ENCODE measurements around the gene COPS3. TPM values are rescaled to one million over a fixed set of nuclear protein-coding genes. Genes with fewer than 3 reads are reported as not detected.

The COPS3 gene
- total and polyA plus RNA-seq, 2 of the 4 experiments (the other 2 are of a cell fraction), result 71.4 to 144 TPM

GRCh38 chr17:17242246-17242645 lies 38.8 kb downstream of the COPS3 start:
- Histone ChIP-seq H4K20me1 (ENCODE audit: insufficient read depth, low read length) (no peaks in the 10 kb centered on the region; the same call in 1 of the 2 replicates), H3K4ac (ENCODE audit: low read depth, low read length) (no peak overlapping the region), H3K23ac (ENCODE audit: low read depth, low read length) (no peak overlapping the region), H4K8ac (ENCODE audit: low read depth in 2 of 2, low read length in 2 of 2) (no peak overlapping the region), H2BK20ac (ENCODE audit: low read depth, low read length) (no peak overlapping the region), H3K27ac (ENCODE audit: insufficient read depth, low read length) (no peak overlapping the region), H2BK15ac (ENCODE audit: low read depth, low read length) (no peak overlapping the region), H3K18ac (ENCODE audit: low read depth, low read length) (no peak overlapping the region), H3K4me3 (ENCODE audit: insufficient read depth, low read depth, low read length) (no peak overlapping the region), H3K56ac (ENCODE audit: extremely low read depth, insufficient read depth, low read length) (no peak overlapping the region), H3K4me2 (ENCODE audit: low read depth, low read length) (no peak overlapping the region), H2BK120ac (ENCODE audit: low read depth, low read length) (no peak overlapping the region), H3K4me1 (ENCODE audit: control insufficient read depth, insufficient read depth, low read length) (no peaks in the 10 kb centered on the region), H3K36me3 (ENCODE audit: control insufficient read depth, insufficient read depth, low read length) (peaks cover 9% of the 10 kb centered on the region), H3K9me3 (ENCODE audit: control insufficient read depth, insufficient read depth, low read length) (no peaks in the 10 kb centered on the region), H3K79me1 (ENCODE audit: low read depth in 1 of 2, low read length in 2 of 2) (peaks cover 0 to 6% of the 10 kb centered on the region in 2 experiments; a peak in 1 of 4 replicates), H3K27me3 (ENCODE audit: control insufficient read depth, insufficient read depth, low read length) (no peaks in the 10 kb centered on the region), H3K14ac (replicated peaks; ENCODE audit: low read depth, low read length) (no peak overlapping the region), H4K5ac (ENCODE audit: low read depth, low read length) (no peak overlapping the region), H4K91ac (ENCODE audit: insufficient read depth, low read depth, low read length) (no peak overlapping the region), H3K9me1 (ENCODE audit: insufficient read depth, low read length) (0 out of 2 replicates have a peak, but pooled peaks cover 6% of the 10 kb centered on the region), H2BK5ac (ENCODE audit: low read depth, low read length, poor library complexity, severe bottlenecking) (no peak overlapping the region), H2AFZ (replicated peaks; ENCODE audit: low read length, poor library complexity) (peak overlapping the region; percentile 10), H3K9ac (ENCODE audit: low read depth, low read length) (no peak overlapping the region), H2AK9ac (replicated peaks; ENCODE audit: low read depth, low read length, poor library complexity) (no peak overlapping the region), H2AK5ac (ENCODE audit: low read depth, low read length) (no peak overlapping the region)
- TF ChIP-seq RFX5 (IDR thresholded peaks at IDR 0.05; ENCODE audit: low read depth, low read length), result no peak
- TF ChIP-seq BHLHE40 (IDR thresholded peaks at IDR 0.05; ENCODE audit: low read depth, low read length), result no peak
- TF ChIP-seq MAZ (IDR thresholded peaks at IDR 0.05; ENCODE audit: borderline replicate concordance, low read depth, low read length), result no peak
- TF ChIP-seq RCOR1 (IDR thresholded peaks at IDR 0.05; ENCODE audit: insufficient replicate concordance, low read length), result no peak
- TF ChIP-seq RAD21 (IDR thresholded peaks at IDR 0.05; ENCODE audit: low read length), result no peak
- TF ChIP-seq FOS (IDR thresholded peaks at IDR 0.05; ENCODE audit: low read depth, low read length), result no peak
- TF ChIP-seq SMC3 (IDR thresholded peaks at IDR 0.05; ENCODE audit: low read depth, low read length), result no peak
- TF ChIP-seq NFE2L2 (IDR thresholded peaks at IDR 0.05; ENCODE audit: low read depth, low read length), result no peak
- TF ChIP-seq CHD1 (IDR thresholded peaks at IDR 0.05; ENCODE audit: low read depth, low read length), result no peak
- no peak for TF ChIP-seq MXI1 (IDR thresholded peaks at IDR 0.05; ENCODE audit: borderline replicate concordance, low read depth, low read length)
- TF ChIP-seq ELK1 (IDR thresholded peaks at IDR 0.05; ENCODE audit: borderline replicate concordance, low read depth, low read length), result no peak
- 80% methylated on average over 2 of the region's 7 CpGs; no CpG with 5 or more reads in 1 of the 2 experiments for WGBS, 2 experiments (ENCODE audit: extremely low coverage in 2 of 2, insufficient read length in 1 of 2)
- in situ Hi-C loops (cut with MboI; ENCODE audit: low sequenced_read_pairs), result no loop called here
- intact Hi-C loops (cut with micrococcal nuclease), result no loop called here
- ATAC-seq (ENCODE audit: low read depth), result no peak
- CTCF ChIA-PET, result no interaction called here
- POLR2A ChIA-PET (ENCODE audit: unreplicated experiment), result no interaction called here
- dilution Hi-C loops (cut with HindIII; ENCODE audit: low sequenced_read_pairs, unreplicated experiment), result no loop called here
- DNase-seq, result no peak
- BruUV-seq (replicated peaks), result no TSS peak
